Subcutaneous abdominal adipose tissue (tissue), 5 donors: ENCODE measurements around the gene KLHL21.
"Not testable (repeated sequence)": the region's sequence is repeated elsewhere in the genome, so short reads cannot be mapped to it uniquely, and the experiment has no call there.

Experiments
- H3K27ac ChIP-seq: one replicate; pipeline ENCODE4 v1.7.0; 2013; ENCODE audit warnings: low read depth, mild to moderate bottlenecking, inconsistent platforms, low read length, moderate library complexity
- H3K27me3 ChIP-seq, 5 donors: one replicate each; pipeline ENCODE4 v1.7.0; 2013; ENCODE audit warnings: low read length in 5 of 5, inconsistent platforms in 1 of 5; ENCODE audit not compliant: control insufficient read depth in 5 of 5, insufficient read depth in 4 of 5
- H3K36me3 ChIP-seq, 5 donors: one replicate each; pipeline ENCODE4 v1.7.0; 2013; ENCODE audit warnings: low read length in 5 of 5; ENCODE audit not compliant: control insufficient read depth in 5 of 5, insufficient read depth in 5 of 5
- H3K4me1 ChIP-seq, 5 donors: one replicate each; pipeline ENCODE4 v1.7.0; 2013; ENCODE audit warnings: low read length in 5 of 5, mild to moderate bottlenecking in 3 of 5, moderate library complexity in 1 of 5; ENCODE audit not compliant: control insufficient read depth in 5 of 5, insufficient read depth in 5 of 5
- H3K4me3 ChIP-seq, 5 donors: one replicate each; pipeline ENCODE4 v1.7.0; 2013; ENCODE audit warnings: low read length in 5 of 5, low read depth in 1 of 5
- H3K9ac ChIP-seq, 5 donors: one replicate each; pipeline ENCODE4 v1.7.0; 2013; ENCODE audit warnings: low read length in 5 of 5, mild to moderate bottlenecking in 4 of 5, moderate library complexity in 3 of 5
- H3K9me3 ChIP-seq, 5 donors: one replicate each; pipeline ENCODE4 v1.7.0; 2013; ENCODE audit warnings: low read length in 5 of 5; ENCODE audit not compliant: control insufficient read depth in 5 of 5
- donor health status: healthy.
- donor health status: healthy.
- donor health status: healthy.
- donor health status: healthy.
- donor health status: healthy.

KLHL21 gene

DNA sequence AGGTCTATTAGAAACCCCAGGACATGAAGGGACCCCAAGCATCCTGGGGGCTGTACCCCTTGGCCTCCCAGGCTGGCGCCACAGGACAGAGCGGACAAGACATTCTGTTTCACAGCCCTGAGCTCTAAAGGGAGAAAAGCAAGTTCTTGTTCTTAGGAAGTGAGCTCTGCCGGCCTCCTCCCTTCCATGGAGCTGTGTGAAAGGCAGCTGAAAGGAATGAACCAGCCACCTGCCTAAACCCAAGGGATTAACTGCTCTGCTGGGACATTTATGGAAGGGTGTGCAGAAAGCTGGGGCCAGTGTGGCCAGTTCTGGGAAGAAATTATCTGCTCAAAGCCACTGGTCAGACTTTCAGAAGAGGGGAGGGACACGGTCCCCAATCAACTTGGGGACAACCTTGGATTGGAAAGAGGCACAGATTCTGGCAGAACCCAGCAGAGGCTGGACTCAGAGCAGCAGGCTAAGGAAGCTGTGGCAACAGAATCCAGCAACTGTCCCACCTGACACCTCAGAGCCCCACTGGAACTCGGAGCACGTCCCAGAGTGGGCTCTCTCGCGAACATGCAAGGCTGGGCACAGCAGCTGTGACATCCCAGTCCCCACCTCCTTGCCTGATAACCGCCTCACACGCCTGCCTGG lies 2.1 kb downstream of the KLHL21 start:
- H3K27ac ChIP-seq = peak overlapping the region; percentile 100
- H3K4me1 ChIP-seq = peaks cover 19 to 91% (median 71%) of the 10 kb centered on the region in 5 donors
- H3K9me3 ChIP-seq = no peaks in the 10 kb centered on the region
- no peaks in the 10 kb centered on the region for H3K27me3 ChIP-seq
- peak overlapping the region; percentile 93 to 99 (median 96) for H3K4me3 ChIP-seq
- H3K9ac ChIP-seq = peak overlapping the region; percentile 85 to 99 (median 98)
- peaks cover 0 to 39% (median 29%) of the 10 kb centered on the region in 5 donors for H3K36me3 ChIP-seq

DNA sequence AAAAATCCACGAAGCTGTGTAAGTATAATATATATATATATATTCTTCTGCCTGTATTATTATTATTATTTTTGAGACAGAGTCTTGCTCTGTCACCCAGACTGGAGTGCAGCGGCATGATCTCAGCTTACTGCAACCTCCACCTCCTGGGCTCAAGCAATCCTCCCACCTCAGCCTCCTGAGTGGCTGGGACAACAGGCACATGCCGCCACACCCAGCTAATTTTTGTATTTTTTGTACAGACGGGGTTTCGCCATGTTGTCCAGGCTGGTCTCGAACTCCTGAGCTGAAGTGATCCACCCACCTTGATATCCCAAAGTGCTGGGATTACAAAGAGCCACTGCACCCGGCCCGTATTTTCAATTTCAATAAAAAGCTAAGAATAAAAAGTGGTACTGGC lies 2.7 kb downstream of the KLHL21 start:
- H3K27me3 ChIP-seq, H3K9me3 ChIP-seq: not testable (repeated sequence)
- Histone ChIP-seq H3K4me1 (peaks cover 19 to 91% (median 67%) of the 10 kb centered on the region in 5 donors), H3K27ac (peak overlapping the region; percentile 100), H3K9ac (peak overlapping the region in 4 of 5 donors; percentile 85 to 99 (median 98)), H3K36me3 (peaks cover 0 to 44% (median 35%) of the 10 kb centered on the region in 5 donors), H3K4me3 (peak overlapping the region; percentile 93 to 99 (median 96))

DNA sequence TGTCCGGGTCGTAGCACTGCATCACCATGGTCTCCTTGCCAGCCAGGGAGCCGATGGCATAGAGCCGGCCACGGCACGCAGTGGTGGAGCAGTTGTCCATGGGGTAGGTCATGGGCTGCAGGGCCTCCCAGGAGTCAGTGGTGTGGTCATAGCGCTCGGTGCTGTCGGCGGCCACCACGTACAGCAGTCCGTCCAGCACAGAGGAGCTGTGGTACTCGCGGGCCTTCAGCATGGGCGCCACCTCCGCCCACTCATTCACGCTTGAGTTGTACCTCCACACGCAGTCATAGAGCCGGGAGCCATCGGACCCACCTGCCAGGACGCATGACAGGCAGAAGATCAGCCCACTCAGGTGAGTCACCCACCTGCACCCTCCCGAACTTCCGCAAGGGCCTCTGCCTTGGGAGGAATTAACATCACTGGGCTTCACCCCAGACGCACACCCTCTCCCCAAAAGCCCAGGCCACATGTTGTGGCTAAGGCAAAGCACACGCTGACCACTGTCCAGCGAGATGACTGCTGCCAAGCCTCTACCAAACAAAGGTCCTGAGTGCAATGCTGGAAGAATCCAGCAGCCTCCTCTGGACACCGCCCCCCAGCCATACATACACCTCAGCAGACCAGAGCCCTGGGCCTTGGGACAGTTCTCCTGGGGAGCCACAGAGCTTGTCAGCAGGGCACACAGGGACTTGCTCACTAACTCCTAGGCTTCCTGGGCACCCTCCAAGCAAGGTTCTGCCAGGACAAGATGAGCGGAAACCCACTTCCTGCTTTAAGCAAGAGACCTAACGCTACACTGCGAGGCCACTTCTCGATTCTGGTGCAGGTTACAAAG lies 3.3 kb downstream of the KLHL21 start:
- Histone ChIP-seq H3K36me3 (peaks cover 0 to 50% (median 39%) of the 10 kb centered on the region in 5 donors), H3K4me3 (peak overlapping the region; percentile 93 to 99 (median 96)), H3K27ac (peak overlapping the region; percentile 100)

DNA sequence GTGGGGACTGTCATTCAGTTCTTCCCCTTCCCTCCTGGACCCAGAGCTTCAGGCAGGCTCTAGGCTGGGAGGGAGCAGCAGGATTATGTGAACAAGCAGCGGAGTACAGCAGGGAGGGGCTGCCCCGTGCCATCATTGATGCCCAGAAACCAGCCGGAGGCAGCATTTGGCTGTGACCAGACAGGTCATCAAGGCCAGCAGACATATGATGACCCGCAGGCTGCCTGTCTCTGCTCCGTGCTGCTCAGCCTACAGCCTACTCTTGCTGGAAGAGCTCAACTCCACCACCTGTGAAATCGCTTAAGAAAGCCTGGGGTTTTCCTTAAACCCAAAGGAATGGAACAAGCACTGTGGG lies 4.9 kb downstream of the KLHL21 start:
- H3K27ac ChIP-seq = peak overlapping the region; percentile 100
- H3K9me3 ChIP-seq = no peaks in the 10 kb centered on the region
- H3K4me3 ChIP-seq = peak overlapping the region in 3 of 5 donors; percentile 12 to 38 (median 19)
- H3K4me1 ChIP-seq = peaks cover 16 to 77% (median 56%) of the 10 kb centered on the region in 5 donors
- peaks cover 0 to 67% (median 55%) of the 10 kb centered on the region in 5 donors for H3K36me3 ChIP-seq
- peak overlapping the region in 1 of 5 donors; percentile 57 for H3K9ac ChIP-seq
- H3K27me3 ChIP-seq = no peaks in the 10 kb centered on the region

More for the DNA sequence above, 3.3 kb downstream of the KLHL21 start:
- Histone ChIP-seq H3K4me1 (peaks cover 19 to 84% (median 61%) of the 10 kb centered on the region in 5 donors), H3K9ac (peak overlapping the region in 4 of 5 donors; percentile 26 to 85 (median 64)), H3K27me3 (no peaks in the 10 kb centered on the region), H3K9me3 (no peaks in the 10 kb centered on the region)

DNA sequence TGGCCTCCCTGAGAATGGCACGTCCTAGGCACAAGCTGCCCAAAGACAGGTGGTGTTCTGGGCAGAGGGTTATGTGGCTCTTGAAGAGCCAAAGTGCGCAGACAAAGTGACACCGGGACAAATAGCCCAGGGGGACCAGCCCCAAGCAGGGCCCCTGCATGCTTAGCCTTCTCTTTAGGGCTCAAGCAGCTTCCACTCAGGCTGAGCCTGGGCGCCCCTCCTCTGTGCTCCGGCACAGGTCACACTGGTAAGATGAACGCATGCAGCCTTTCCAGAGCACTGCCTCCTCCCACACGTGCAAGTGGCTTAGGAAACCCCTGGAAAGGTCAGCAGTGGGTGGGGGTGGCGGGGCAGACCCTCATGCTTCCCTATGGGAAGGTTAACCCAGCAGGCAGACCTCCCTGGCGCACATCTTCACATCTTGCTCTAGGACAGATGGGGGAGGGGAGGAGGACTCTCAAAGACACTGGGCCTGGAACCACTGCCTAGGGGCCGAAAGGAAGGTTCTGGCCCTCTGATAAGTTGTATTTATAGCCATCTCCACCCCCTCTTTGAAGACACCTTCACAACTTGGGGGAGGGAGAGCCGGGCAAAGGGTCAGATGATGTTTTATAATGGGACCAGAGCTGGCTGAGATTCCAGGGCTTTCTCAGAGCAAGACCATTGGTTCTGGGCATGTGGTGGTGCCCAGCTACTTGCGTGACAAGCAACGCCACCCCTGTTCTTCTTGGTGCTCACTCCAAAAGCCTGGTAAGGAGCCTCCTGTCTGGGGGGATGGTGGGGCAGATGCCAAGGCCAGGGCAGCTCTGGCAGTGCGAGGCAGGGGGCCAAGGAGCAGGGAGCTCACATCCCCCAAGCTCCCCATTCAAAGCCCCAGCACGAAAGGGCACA lies 5.5 kb downstream of the KLHL21 start:
- Histone ChIP-seq H3K4me1 (peaks cover 16 to 83% (median 63%) of the 10 kb centered on the region in 5 donors), H3K9me3 (no peaks in the 10 kb centered on the region), H3K9ac (peak overlapping the region in 2 of 5 donors; percentile 8 to 60), H3K4me3 (peak overlapping the region in 4 of 5 donors; percentile 7 to 49 (median 26)), H3K27me3 (no peaks in the 10 kb centered on the region), H3K36me3 (peaks cover 0 to 73% (median 61%) of the 10 kb centered on the region in 5 donors), H3K27ac (peak overlapping the region; percentile 100)

DNA sequence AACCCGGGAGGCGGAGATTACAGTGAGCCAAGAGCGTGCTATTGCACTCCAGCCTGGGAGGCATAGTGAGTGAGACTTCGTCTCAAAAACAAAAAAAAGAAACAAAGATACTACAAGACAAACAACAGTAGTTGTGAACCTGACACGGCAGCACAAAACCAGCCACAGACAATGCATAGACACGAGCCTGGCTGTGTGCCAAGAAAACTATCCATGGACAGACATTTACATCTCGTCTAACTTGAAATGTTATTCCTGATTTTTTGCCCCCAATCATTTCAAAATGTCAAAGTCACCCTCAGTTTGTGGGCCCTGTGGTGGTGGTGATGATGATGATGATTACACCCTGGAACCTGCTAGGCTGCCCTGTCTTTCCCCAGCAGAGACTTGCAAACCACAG lies 6.3 kb downstream of the KLHL21 start:
- H3K9ac ChIP-seq = peak overlapping the region in 2 of 5 donors; percentile 8 to 60

DNA sequence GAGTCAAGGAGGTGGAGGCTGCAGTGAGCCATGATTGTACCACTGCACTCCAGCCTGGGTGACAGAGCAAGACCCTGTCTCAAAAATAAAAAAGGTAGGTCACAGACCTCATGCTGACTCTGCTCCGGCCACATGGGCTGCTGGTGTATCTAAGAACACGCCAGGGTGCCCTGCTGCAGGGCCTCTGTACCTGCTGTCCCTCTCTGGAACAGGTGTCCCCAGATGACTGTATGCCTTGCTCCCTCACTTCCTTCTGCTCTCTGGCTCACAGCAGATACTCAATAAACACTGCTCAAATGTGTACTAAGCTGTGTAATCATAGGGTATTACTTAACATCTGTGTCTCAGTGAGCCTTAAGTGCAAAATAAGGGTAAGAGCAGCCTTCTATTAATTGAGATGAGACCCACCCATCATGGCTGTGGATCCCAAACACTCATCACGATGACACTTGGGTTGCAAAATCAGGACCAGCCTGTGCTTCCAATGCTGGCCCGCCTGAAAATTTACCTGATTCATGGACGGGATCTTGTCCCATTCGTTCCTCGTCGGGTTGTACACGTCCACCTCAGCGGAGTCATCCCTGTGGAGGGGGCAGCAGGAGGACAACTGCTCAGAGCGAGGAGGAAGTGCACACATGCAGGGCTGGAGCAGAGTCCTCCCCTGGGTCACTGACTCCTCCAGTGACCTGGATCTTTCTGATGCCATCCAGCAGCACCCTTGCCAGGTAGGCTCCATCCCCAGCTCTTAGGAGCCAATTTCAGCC lies 7.5 kb downstream of the KLHL21 start:
- H3K36me3 ChIP-seq = peaks cover 0 to 92% (median 75%) of the 10 kb centered on the region in 5 donors
- no peak overlapping the region for H3K27ac ChIP-seq
- H3K27me3 ChIP-seq = no peaks in the 10 kb centered on the region
- no peak overlapping the region for H3K4me3 ChIP-seq
- H3K9me3 ChIP-seq = no peaks in the 10 kb centered on the region
- H3K4me1 ChIP-seq = peaks cover 15 to 88% (median 69%) of the 10 kb centered on the region in 5 donors
- H3K9ac ChIP-seq = no peak overlapping the region

More for the DNA sequence above, 6.3 kb downstream of the KLHL21 start:
- Histone ChIP-seq H3K36me3 (peaks cover 0 to 81% (median 68%) of the 10 kb centered on the region in 5 donors), H3K27ac (peak overlapping the region; percentile 100), H3K27me3 (no peaks in the 10 kb centered on the region), H3K4me3 (peak overlapping the region in 3 of 5 donors; percentile 12 to 49 (median 40)), H3K9me3 (no peaks in the 10 kb centered on the region), H3K4me1 (peaks cover 17 to 86% (median 65%) of the 10 kb centered on the region in 5 donors)

DNA sequence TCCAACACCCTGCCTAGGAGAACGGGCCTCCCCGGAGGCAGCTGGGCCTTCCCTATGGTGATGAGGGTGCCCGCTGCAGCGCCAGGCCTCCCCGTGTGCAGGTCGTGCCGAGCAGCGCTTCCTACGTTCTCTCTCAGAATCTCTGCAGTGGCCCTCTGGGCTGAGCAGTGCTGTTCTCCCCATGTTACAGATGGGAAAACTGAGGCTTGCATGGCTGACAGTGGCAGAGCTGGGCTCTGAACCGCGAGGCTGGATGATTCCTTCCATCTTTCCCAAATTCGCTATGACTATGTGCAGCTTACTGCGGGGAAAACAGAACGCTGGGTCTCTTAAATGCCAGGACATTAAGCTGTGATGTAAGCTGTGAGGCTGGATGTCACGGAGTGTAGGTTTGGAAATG lies 8.9 kb downstream of the KLHL21 start:
- H3K4me3 ChIP-seq = no peak overlapping the region
- H3K9ac ChIP-seq = no peak overlapping the region
- H3K9me3 ChIP-seq = no peaks in the 10 kb centered on the region
- peaks cover 0 to 98% (median 82%) of the 10 kb centered on the region in 5 donors for H3K36me3 ChIP-seq
- no peak overlapping the region for H3K27ac ChIP-seq
- H3K27me3 ChIP-seq = no peaks in the 10 kb centered on the region
- H3K4me1 ChIP-seq = peaks cover 10 to 88% (median 62%) of the 10 kb centered on the region in 5 donors
